H9 (cell line): ENCODE results near the gene LYPD4. TPM values are rescaled to one million over a fixed set of nuclear protein-coding genes. Genes with fewer than 3 reads are reported as not detected.

Source experiments
- DNase-seq: peaks from one replicate; pipeline ENCODE4 v3.0.0-alpha.2; 2017
- H2AFZ ChIP-seq: one replicate; pipeline ENCODE4 v1.6.1; 2013; ENCODE audit warnings: mild to moderate bottlenecking, low read length, control low read depth, moderate library complexity
- H2AK5ac ChIP-seq: 2 replicates; pipeline ENCODE4 v1.6.1; 2013; ENCODE audit warnings: low read length, control low read depth, mixed read lengths; ENCODE audit not compliant: insufficient read length
- H2BK120ac ChIP-seq: one replicate; pipeline ENCODE4 v1.6.1; 2013; ENCODE audit warnings: low read depth, mild to moderate bottlenecking, low read length, control low read depth, inconsistent platforms; ENCODE audit not compliant: poor library complexity, severe bottlenecking
- H2BK12ac ChIP-seq: 2 replicates; pipeline ENCODE4 v1.6.1; 2013; ENCODE audit warnings: low read length, control low read depth, mixed read lengths, low read depth; ENCODE audit not compliant: insufficient read length
- H2BK15ac ChIP-seq: 2 replicates; pipeline ENCODE4 v1.6.1; 2013; ENCODE audit warnings: low read depth, low read length, control low read depth
- H2BK20ac ChIP-seq: one replicate; pipeline ENCODE4 v1.6.1; 2013; ENCODE audit warnings: low read depth, mild to moderate bottlenecking, low read length, control low read depth, inconsistent platforms; ENCODE audit not compliant: poor library complexity, severe bottlenecking
- H2BK5ac ChIP-seq: 2 replicates; pipeline ENCODE4 v1.6.1; 2013; ENCODE audit warnings: low read length, control low read depth, mixed read lengths; ENCODE audit not compliant: insufficient read length
- H3K14ac ChIP-seq: 2 replicates; pipeline ENCODE4 v1.6.1; 2013; ENCODE audit warnings: low read length, control low read depth; ENCODE audit not compliant: insufficient read depth
- H3K18ac ChIP-seq: 2 replicates; pipeline ENCODE4 v1.6.1; 2013; ENCODE audit warnings: low read depth, mild to moderate bottlenecking, mixed read lengths, low read length, control low read depth; ENCODE audit not compliant: insufficient read length
- H3K23ac ChIP-seq: 2 replicates; pipeline ENCODE4 v1.6.1; 2013; ENCODE audit warnings: low read length, control low read depth, mixed read lengths, low read depth; ENCODE audit not compliant: insufficient read length
- H3K23me2 ChIP-seq: 2 replicates; pipeline ENCODE4 v1.6.1; 2013; ENCODE audit warnings: low read depth, mild to moderate bottlenecking, mixed read lengths, low read length, control low read depth; ENCODE audit not compliant: insufficient read length, poor library complexity, severe bottlenecking
- H3K27ac ChIP-seq: 2 replicates; pipeline ENCODE4 v1.5.1; 2013; ENCODE audit warnings: low read length, control low read depth, mixed read lengths, low read depth; ENCODE audit not compliant: insufficient read length
- H3K27me3 ChIP-seq: 2 replicates; pipeline ENCODE4 v1.6.1; 2013; ENCODE audit warnings: low read length, control low read depth, inconsistent platforms; ENCODE audit not compliant: insufficient read depth
- H3K4ac ChIP-seq: 2 replicates; pipeline ENCODE4 v1.6.1; 2013; ENCODE audit warnings: low read depth, mild to moderate bottlenecking, control low read depth, inconsistent platforms, low read length, moderate library complexity
- H3K4me1 ChIP-seq: 2 replicates; pipeline ENCODE4 v1.6.1; 2013; ENCODE audit warnings: low read length, control low read depth, inconsistent platforms; ENCODE audit not compliant: insufficient read depth
- H3K4me2 ChIP-seq: 2 replicates; pipeline ENCODE4 v1.6.1; 2013; ENCODE audit warnings: low read length, control low read depth, mixed read lengths; ENCODE audit not compliant: insufficient read length, insufficient read depth
- H3K56ac ChIP-seq: 2 replicates; pipeline ENCODE4 v1.6.1; 2013; ENCODE audit warnings: low read depth, mild to moderate bottlenecking, mixed read lengths, low read length, control low read depth; ENCODE audit not compliant: insufficient read length
- H3K79me1 ChIP-seq: 2 replicates; pipeline ENCODE4 v1.6.1; 2013; ENCODE audit warnings: low read depth, mild to moderate bottlenecking, moderate library complexity, low read length, control low read depth, inconsistent platforms; ENCODE audit not compliant: insufficient read depth, poor library complexity, severe bottlenecking
- H3K79me2 ChIP-seq: 2 replicates; pipeline ENCODE4 v1.6.1; 2013; ENCODE audit warnings: low read length, control low read depth, inconsistent platforms; ENCODE audit not compliant: insufficient read depth
- H3K9ac ChIP-seq: 2 replicates; pipeline ENCODE4 v1.6.1; 2013; ENCODE audit warnings: low read length, control low read depth, mixed read lengths; ENCODE audit not compliant: insufficient read length; ENCODE audit errors: extremely low read depth
- H3K9me3 ChIP-seq: one replicate; pipeline ENCODE4 v1.6.1; 2013; ENCODE audit warnings: low read depth, low read length, inconsistent platforms; ENCODE audit not compliant: control insufficient read depth
- H3T11ph ChIP-seq: one replicate; pipeline ENCODE4 v1.6.1; 2013; ENCODE audit warnings: mild to moderate bottlenecking, low read length, control low read depth, inconsistent platforms
- H4K20me1 ChIP-seq: one replicate; pipeline ENCODE4 v1.6.1; 2013; ENCODE audit not compliant: control insufficient read depth, insufficient read length, insufficient read depth
- H4K5ac ChIP-seq: 2 replicates; pipeline ENCODE4 v1.6.1; 2013; ENCODE audit warnings: low read depth, mild to moderate bottlenecking, mixed read lengths, low read length, control low read depth; ENCODE audit not compliant: insufficient read length
- H4K8ac ChIP-seq: replicated peaks from 2 replicates; pipeline ENCODE4 v1.6.1; 2013; ENCODE audit warnings: low read length, control low read depth, mixed read lengths, low read depth; ENCODE audit not compliant: insufficient read length
- H4K91ac ChIP-seq: 2 replicates; pipeline ENCODE4 v1.6.1; 2013; ENCODE audit warnings: low read depth, mild to moderate bottlenecking, moderate library complexity, mixed read lengths, low read length, control low read depth; ENCODE audit not compliant: insufficient read length
- H3K27ac Mint-ChIP-seq, 3 experiments: 2 replicates in 2 of 3; 3 replicates in 1 of 3; pipeline ENCODE4 v1.8.0; 2020 to 2021; ENCODE audit warnings: mixed read lengths in 3 of 3, mild to moderate bottlenecking in 1 of 3, moderate library complexity in 1 of 3
- H3K27me3 Mint-ChIP-seq: 2 replicates; pipeline ENCODE4 v1.8.0; 2021; ENCODE audit warnings: low read depth, mild to moderate bottlenecking, moderate library complexity, mixed read lengths
- H3K36me3 Mint-ChIP-seq, 3 experiments: 2 replicates in 2 of 3; 3 replicates in 1 of 3; pipeline ENCODE4 v1.8.0; 2020 to 2021; ENCODE audit warnings: low read depth in 3 of 3, mixed read lengths in 3 of 3; ENCODE audit not compliant: insufficient read depth in 1 of 3
- H3K4me1 Mint-ChIP-seq, 2 experiments: 2 replicates each; pipeline ENCODE4 v1.8.0; 2020; ENCODE audit warnings: mixed read lengths in 2 of 2
- H3K4me3 Mint-ChIP-seq, 2 experiments: 2 replicates in 1 of 2; 3 replicates in 1 of 2; pipeline ENCODE4 v1.8.0; 2020 to 2021; ENCODE audit warnings: mild to moderate bottlenecking in 2 of 2, mixed read lengths in 2 of 2, moderate library complexity in 1 of 2
- H3K9me3 Mint-ChIP-seq, 2 experiments: 2 replicates in 1 of 2; 3 replicates in 1 of 2; pipeline ENCODE4 v1.8.0; 2020; ENCODE audit warnings: mild to moderate bottlenecking in 2 of 2, mixed read lengths in 2 of 2, moderate library complexity in 1 of 2
- CTCF ChIP-seq: fragments of 200-600 bp; sonication (generic); conservative IDR thresholded peaks from 3 replicates; pipeline ENCODE4 v1.8.0; 2021; ENCODE audit warnings: antibody characterized with exemption, mild to moderate bottlenecking
- WGBS: extraction: QIAGEN DNeasy Blood & Tissue Kit; methylation state at CpG from one replicate; pipeline ENCODE4 v1.1.7; 2013; ENCODE audit warnings: missing lambda C conversion rate, low lambda C conversion rate, mixed read lengths; ENCODE audit not compliant: insufficient read length; ENCODE audit errors: extremely low coverage; 5-methylcytosine and 5-hydroxymethylcytosine counted together
- total RNA-seq: library from RNA; stranded (reverse); gene quantifications from 2 replicates; pipeline ENCODE4 v1.2.1, GENCODE V29; 2021

Gene LYPD4
- total RNA-seq, 1 experiment from 2014 or later = not detected

DNA sequence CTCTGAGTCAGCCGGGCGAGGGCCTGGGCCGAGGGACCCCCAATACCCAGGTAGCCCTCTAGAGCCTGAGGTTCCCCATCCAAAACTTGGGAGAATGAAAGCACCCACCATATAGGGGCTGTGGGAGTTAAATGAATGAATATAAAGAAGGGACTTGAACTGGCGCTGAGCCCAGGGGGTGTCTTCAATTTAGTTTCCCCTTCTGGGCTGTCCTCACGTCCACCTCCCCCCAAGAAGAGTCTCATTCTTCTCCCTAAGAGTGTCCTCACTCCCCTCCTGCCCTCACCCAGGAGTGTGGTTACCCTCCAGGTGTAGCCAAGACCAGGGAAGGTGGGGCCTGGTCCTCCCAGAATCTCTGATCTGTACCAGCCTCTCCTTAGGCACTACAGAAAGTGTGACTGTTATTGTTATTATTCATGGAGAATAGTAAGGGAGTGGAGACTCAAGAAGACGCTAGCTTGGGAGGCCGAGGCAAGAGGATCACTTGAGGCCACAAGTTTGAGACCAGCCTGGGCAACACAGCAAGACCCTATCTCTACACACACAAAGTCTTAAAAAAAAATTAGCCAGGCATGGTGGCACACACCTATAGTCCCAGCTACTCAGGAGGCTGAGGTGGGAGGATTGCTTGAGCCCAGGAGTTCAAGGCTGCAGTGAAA, 35.3 kb upstream of the LYPD4 start:
- Mint-ChIP-seq H3K9me3 (no peaks in the 10 kb centered on the region), H3K4me3 (no peak overlapping the region; a peak in 1 of 5 replicates), H3K27ac (no peak overlapping the region), H3K36me3 (no peaks in the 10 kb centered on the region; a peak in 1 of 7 replicates), H3K27me3 (peaks cover 52% of the 10 kb centered on the region), H3K4me1 (peaks cover 7 to 28% of the 10 kb centered on the region in 2 experiments)
- no peaks in the 10 kb centered on the region for H4K20me1 ChIP-seq
- no peaks in the 10 kb centered on the region for H3K79me1 ChIP-seq
- no peak overlapping the region for H4K91ac ChIP-seq
- no peak overlapping the region for H3T11ph ChIP-seq
- H3K27ac ChIP-seq = no peak overlapping the region
- H3K79me2 ChIP-seq = no peaks in the 10 kb centered on the region
- H2BK15ac ChIP-seq = no peak overlapping the region
- no CpG with 5 or more reads among the region's 7 CpGs for WGBS
- H3K14ac ChIP-seq = no peak overlapping the region
- no peak overlapping the region for H2BK5ac ChIP-seq
- H4K5ac ChIP-seq = no peak overlapping the region
- H3K23me2 ChIP-seq = peaks cover 20% of the 10 kb centered on the region
- no peak overlapping the region for H2BK12ac ChIP-seq
- H2AFZ ChIP-seq = no peak overlapping the region
- no peak for TF ChIP-seq CTCF
- no peak overlapping the region for H2AK5ac ChIP-seq
- H2BK120ac ChIP-seq = no peak overlapping the region
- H3K4me2 ChIP-seq = no peak overlapping the region
- no peaks in the 10 kb centered on the region for H3K9me3 ChIP-seq
- no peak overlapping the region for H4K8ac ChIP-seq
- no peak overlapping the region for H3K23ac ChIP-seq
- no peaks in the 10 kb centered on the region for H3K4me1 ChIP-seq
- H2BK20ac ChIP-seq = no peak overlapping the region
- H3K56ac ChIP-seq = no peak overlapping the region
- DNase-seq = no peak
- H3K18ac ChIP-seq = no peak overlapping the region
- no peak overlapping the region for H3K9ac ChIP-seq
- no peaks in the 10 kb centered on the region; the same call in 1 of the 2 replicates for H3K27me3 ChIP-seq
- no peak overlapping the region for H3K4ac ChIP-seq
